Gastrocnemius medialis (tissue), 4 donors: Measurements from ENCODE around the gene HMCES. TPM values are rescaled to one million over a fixed set of nuclear protein-coding genes. Genes with fewer than 3 reads are reported as not detected.

Experiments
- ATAC-seq, 2 donors: fragments of 150-250 bp; one replicate each; pipeline ENCODE4 v1.9.1; 2016
- DNase-seq, 2 donors: peaks; one replicate each; pipeline ENCODE4 v3.0.0-alpha.2; 2019
- H3K27ac ChIP-seq, 4 donors: fragments of 200-600 bp; sonication (generic); 1 replicate in 1 of 4; 2 replicates in 3 of 4; pipeline ENCODE4 v1.5.1; 2016 to 2018; ENCODE audit warnings: mild to moderate bottlenecking in 2 of 4, moderate library complexity in 1 of 4
- H3K27me3 ChIP-seq, 3 donors: fragments of 200-600 bp; sonication (generic) in 2 of 3; 1 replicate in 1 of 3; 2 replicates in 2 of 3; pipeline versions ENCODE4 v1.5.1 to v1.6.0; 2016 to 2019; ENCODE audit warnings: mild to moderate bottlenecking in 1 of 3, moderate library complexity in 1 of 3
- H3K36me3 ChIP-seq, 2 donors: fragments of 200-600 bp; sonication (generic) in 1 of 2; one replicate each; pipeline ENCODE4 v1.5.1; 2017 to 2018
- H3K4me1 ChIP-seq, 2 donors: fragments of 200-600 bp; sonication (generic) in 1 of 2; one replicate each; pipeline ENCODE4 v1.5.1; 2016 to 2017; ENCODE audit warnings: mild to moderate bottlenecking in 2 of 2
- H3K4me3 ChIP-seq, 4 donors: fragments of 200-600 bp; sonication (generic) in 3 of 4; 1 replicate in 1 of 4; 2 replicates in 3 of 4; pipeline ENCODE4 v1.5.1; 2016 to 2019; ENCODE audit warnings: mild to moderate bottlenecking in 2 of 4
- H3K9me3 ChIP-seq, 3 donors: fragments of 200-600 bp; sonication (generic) in 2 of 3; 1 replicate in 1 of 3; 2 replicates in 2 of 3; pipeline ENCODE4 v1.5.1; 2016 to 2019
- POLR2A ChIP-seq, 2 donors: fragments of 450-650 bp; IDR thresholded peaks; one replicate each; pipeline ENCODE4 v1.6.1; 2017; ENCODE audit warnings: antibody characterized with exemption in 2 of 2, mild to moderate bottlenecking in 2 of 2, moderate library complexity in 2 of 2
- in situ Hi-C, 4 donors: fragments of 200-750 bp; cut with MboI; loops; one replicate each; pipeline versions ENCODE4 v1.15.0 to v1.8.0; 2017; ENCODE audit warnings: low sequenced_read_pairs in 4 of 4
- intact Hi-C: fragments of 100-400 bp; cut with DNase I; formaldehyde crosslinking; loops from one replicate; pipeline ENCODE4 v1.15.1; 2023; ENCODE audit warnings: low total_unique reads
- total RNA-seq, 4 donors: library from RNA; depleted of rRNA; stranded (reverse); fragments of >200 nt; gene quantifications; one replicate each; pipeline versions ENCODE4 v1.1.0 to v1.2.3, GENCODE V29; 2016
- TF ChIP-seq, protein P1 (sequence below), 5 experiments: fragments of 450-650 bp in 3 of 5; fragments of 200-600 bp in 2 of 5; sonication (generic) in 2 of 5; IDR thresholded peaks in 4 of 5; conservative IDR thresholded peaks in 1 of 5; 1 replicate in 4 of 5; 2 replicates in 1 of 5; pipeline ENCODE4 v1.5.1; 2016 to 2019; ENCODE audit warnings: antibody characterized with exemption in 5 of 5, mild to moderate bottlenecking in 3 of 5, moderate library complexity in 3 of 5

The HMCES gene
- total RNA-seq, 4 donors from 2014 or later, result 24.7 to 35.2 (median 29.5) TPM

DNA sequence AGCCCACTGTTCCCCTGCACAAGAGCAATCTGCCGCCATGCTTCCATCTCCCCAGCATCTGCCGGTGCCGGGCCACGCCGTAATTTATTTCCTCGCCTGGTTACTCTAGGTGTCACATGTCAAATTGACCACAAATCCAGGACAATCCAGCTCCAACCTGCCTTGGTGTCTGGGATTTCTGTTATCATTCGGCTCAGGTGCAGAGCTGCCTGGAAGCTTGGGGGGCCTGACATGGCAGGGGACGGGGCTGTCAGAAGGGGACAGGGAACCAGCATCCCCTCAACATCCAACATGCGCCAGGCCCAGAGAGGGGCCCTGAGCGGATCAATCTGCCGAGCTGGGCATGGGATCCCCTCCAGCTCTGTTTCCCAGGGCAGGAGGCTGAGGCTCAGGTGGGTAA, 47.9 kb downstream of the HMCES start:
- in situ Hi-C loops (no loop called here), intact Hi-C loops (no loop called here)
- Histone ChIP-seq H3K4me1 (no peaks in the 10 kb centered on the region), H3K27me3 (no peaks in the 10 kb centered on the region), H3K27ac (no peak overlapping the region), H3K4me3 (no peak overlapping the region), H3K9me3 (no peaks in the 10 kb centered on the region), H3K36me3 (no peaks in the 10 kb centered on the region)
- no peak for TF ChIP-seq POLR2A (IDR thresholded peaks at IDR 0.05)
- TF ChIP-seq, protein P1, sequence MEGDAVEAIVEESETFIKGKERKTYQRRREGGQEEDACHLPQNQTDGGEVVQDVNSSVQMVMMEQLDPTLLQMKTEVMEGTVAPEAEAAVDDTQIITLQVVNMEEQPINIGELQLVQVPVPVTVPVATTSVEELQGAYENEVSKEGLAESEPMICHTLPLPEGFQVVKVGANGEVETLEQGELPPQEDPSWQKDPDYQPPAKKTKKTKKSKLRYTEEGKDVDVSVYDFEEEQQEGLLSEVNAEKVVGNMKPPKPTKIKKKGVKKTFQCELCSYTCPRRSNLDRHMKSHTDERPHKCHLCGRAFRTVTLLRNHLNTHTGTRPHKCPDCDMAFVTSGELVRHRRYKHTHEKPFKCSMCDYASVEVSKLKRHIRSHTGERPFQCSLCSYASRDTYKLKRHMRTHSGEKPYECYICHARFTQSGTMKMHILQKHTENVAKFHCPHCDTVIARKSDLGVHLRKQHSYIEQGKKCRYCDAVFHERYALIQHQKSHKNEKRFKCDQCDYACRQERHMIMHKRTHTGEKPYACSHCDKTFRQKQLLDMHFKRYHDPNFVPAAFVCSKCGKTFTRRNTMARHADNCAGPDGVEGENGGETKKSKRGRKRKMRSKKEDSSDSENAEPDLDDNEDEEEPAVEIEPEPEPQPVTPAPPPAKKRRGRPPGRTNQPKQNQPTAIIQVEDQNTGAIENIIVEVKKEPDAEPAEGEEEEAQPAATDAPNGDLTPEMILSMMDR (IDR thresholded peaks at IDR 0.05 in 4 of 5, conservative IDR thresholded peaks at IDR 0.05 in 1 of 5), result no peak
- no peak for ATAC-seq
- DNase-seq, result no peak

DNA sequence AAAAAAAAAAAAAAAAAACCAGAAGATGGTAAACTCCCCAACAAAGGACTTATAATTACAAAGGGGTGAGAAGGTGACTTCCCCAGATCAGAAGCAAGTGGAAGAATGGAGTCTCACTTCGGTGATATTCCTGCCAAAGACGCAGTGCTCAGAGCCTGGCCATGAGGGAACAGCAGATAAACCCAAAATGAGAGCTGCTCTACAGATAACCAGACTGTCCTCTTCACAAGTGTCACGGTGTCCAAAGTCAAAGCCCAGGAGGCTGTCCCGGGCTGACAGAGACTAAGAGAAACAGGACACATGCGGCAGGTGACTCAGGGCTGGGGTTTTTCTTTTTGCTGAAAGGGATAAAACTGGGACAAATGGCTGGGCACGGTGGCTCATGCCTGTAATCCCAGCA, 48.8 kb downstream of the HMCES start:
- H3K27ac ChIP-seq, result no peak overlapping the region
- H3K4me1 ChIP-seq, result no peaks in the 10 kb centered on the region
- no peak for ATAC-seq
- no peak for DNase-seq
- no peaks in the 10 kb centered on the region for H3K9me3 ChIP-seq
- H3K4me3 ChIP-seq, result no peak overlapping the region
- H3K36me3 ChIP-seq, result no peaks in the 10 kb centered on the region
- intact Hi-C loops, result no loop called here
- TF ChIP-seq POLR2A (IDR thresholded peaks at IDR 0.05), result no peak
- TF ChIP-seq, protein P1 (IDR thresholded peaks at IDR 0.05 in 4 of 5, conservative IDR thresholded peaks at IDR 0.05 in 1 of 5), result no peak
- in situ Hi-C loops, result no loop called here
- no peaks in the 10 kb centered on the region for H3K27me3 ChIP-seq

DNA sequence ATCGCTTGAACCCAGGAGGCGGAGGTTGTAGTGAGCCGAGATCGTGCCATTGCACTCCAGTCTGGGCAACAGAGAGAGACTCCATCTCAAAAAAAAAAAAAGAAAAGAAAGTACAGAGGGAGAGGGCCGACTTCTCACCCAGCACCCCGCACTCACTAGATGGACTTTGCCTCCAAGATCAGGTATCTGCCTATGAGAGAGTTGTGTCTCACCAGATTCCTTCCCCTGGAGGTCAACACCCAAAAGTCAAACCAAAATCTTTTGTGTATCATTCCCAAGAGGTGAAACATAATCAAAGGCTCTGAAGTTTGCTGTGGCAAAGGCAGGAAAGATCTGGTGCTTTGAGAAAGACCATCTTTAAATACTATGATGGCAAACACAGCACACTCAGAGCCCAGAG, 51.2 kb downstream of the HMCES start:
- Histone ChIP-seq H3K4me1 (no peaks in the 10 kb centered on the region), H3K4me3 (no peak overlapping the region), H3K27me3 (no peaks in the 10 kb centered on the region), H3K27ac (no peak overlapping the region), H3K9me3 (no peaks in the 10 kb centered on the region), H3K36me3 (no peaks in the 10 kb centered on the region)
- DNase-seq (no peak), ATAC-seq (no peak)
- in situ Hi-C loops (no loop called here), intact Hi-C loops (no loop called here)
- TF ChIP-seq, protein P1 (IDR thresholded peaks at IDR 0.05 in 4 of 5, conservative IDR thresholded peaks at IDR 0.05 in 1 of 5), result no peak
- no peak for TF ChIP-seq POLR2A (IDR thresholded peaks at IDR 0.05)

DNA sequence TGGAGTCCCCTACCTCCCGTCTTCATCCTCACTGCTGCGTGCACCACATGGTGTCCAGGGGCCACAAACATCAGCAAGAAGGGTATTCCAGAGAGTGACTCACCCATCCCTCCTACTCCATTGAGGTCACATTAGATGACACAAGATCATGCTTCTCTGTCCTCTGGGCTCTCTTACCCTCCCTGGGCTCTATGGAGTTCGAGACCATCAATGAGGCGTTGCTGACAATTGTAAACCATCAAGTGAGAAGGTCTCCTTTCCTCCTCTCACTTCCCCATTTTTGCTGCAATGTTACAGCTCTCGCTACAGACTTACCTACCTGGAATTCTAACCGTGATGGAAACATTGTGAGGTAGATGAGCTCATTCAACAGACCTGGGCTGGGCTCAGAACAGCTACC, 51.7 kb downstream of the HMCES start:
- TF ChIP-seq POLR2A (IDR thresholded peaks at IDR 0.05), result no peak
- TF ChIP-seq, protein P1 (IDR thresholded peaks at IDR 0.05 in 4 of 5, conservative IDR thresholded peaks at IDR 0.05 in 1 of 5), result no peak
- Histone ChIP-seq H3K27ac (no peak overlapping the region), H3K4me1 (no peaks in the 10 kb centered on the region), H3K36me3 (no peaks in the 10 kb centered on the region), H3K4me3 (no peak overlapping the region), H3K9me3 (no peaks in the 10 kb centered on the region), H3K27me3 (no peaks in the 10 kb centered on the region)
- intact Hi-C loops (no loop called here), in situ Hi-C loops (no loop called here)
- DNase-seq, result no peak
- no peak for ATAC-seq

DNA sequence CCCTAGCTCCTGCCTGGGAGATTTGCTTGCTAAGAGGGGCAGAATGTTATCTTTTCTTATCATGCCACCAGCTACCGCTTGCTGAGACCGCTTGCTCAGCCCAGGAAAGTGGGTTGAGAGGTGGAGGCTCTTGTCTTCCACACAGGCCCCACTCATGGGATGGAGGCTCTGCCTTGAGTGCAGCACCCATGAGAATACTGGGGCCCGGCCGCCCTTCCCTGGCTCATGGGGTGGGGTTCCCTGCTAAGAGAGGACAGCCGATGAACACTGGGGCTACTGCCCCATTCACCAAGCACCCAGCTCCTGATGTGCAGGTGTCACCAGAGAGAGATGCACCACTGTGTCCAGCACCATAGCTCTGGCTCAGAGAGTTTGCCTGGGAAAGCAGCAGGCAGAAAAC, 55.2 kb downstream of the HMCES start:
- Histone ChIP-seq H3K9me3 (no peaks in the 10 kb centered on the region), H3K36me3 (no peaks in the 10 kb centered on the region), H3K27ac (no peak overlapping the region), H3K4me3 (no peak overlapping the region), H3K27me3 (no peaks in the 10 kb centered on the region), H3K4me1 (no peaks in the 10 kb centered on the region)
- intact Hi-C loops, result no loop called here
- in situ Hi-C loops, result no loop called here
- no peak for TF ChIP-seq POLR2A (IDR thresholded peaks at IDR 0.05)
- TF ChIP-seq, protein P1 (IDR thresholded peaks at IDR 0.05 in 4 of 5, conservative IDR thresholded peaks at IDR 0.05 in 1 of 5), result no peak
- ATAC-seq (no peak), DNase-seq (no peak)
